H1 (cell line): ENCODE data around the gene ESD. TPM values are rescaled to one million over a fixed set of nuclear protein-coding genes. Genes with fewer than 3 reads are reported as not detected.

ENCODE experiments used
- CHD7 ChIP-seq: fragments of 300-600 bp; sonication (generic); IDR thresholded peaks from 2 replicates; pipeline ENCODE4 v1.7.1; 2012; ENCODE audit warnings: low read length, moderate library complexity, mild to moderate bottlenecking, inconsistent platforms; ENCODE audit not compliant: insufficient replicate concordance
- FOSL1 ChIP-seq: IDR thresholded peaks from 2 replicates; pipeline ENCODE4 v1.6.1; 2011; ENCODE audit warnings: mild to moderate bottlenecking, low read depth, low read length, moderate library complexity; ENCODE audit not compliant: insufficient read depth
- HDAC2 ChIP-seq, 2 experiments: fragments of 300-600 bp in 1 of 2; sonication (generic) in 1 of 2; IDR thresholded peaks; 2 replicates each; pipeline ENCODE4 v1.6.1; 2011 to 2012; ENCODE audit warnings: low read depth in 2 of 2, low read length in 2 of 2, mild to moderate bottlenecking in 2 of 2, moderate library complexity in 2 of 2, borderline replicate concordance in 1 of 2, inconsistent platforms in 1 of 2
- KDM5A ChIP-seq: fragments of 200-600 bp; IDR thresholded peaks from 2 replicates; pipeline ENCODE4 v1.7.1; 2012; ENCODE audit warnings: mild to moderate bottlenecking, low read length, inconsistent platforms, mixed read lengths
- POLR2A ChIP-seq, 2 experiments: IDR thresholded peaks; 1 replicate in 1 of 2; 2 replicates in 1 of 2; pipeline ENCODE4 v1.6.1; 2011; ENCODE audit warnings: low read depth in 2 of 2, low read length in 2 of 2, mild to moderate bottlenecking in 2 of 2; ENCODE audit errors: control extremely low read depth in 1 of 2
- SIRT6 ChIP-seq: IDR thresholded peaks from one replicate; pipeline ENCODE4 v1.7.1; 2012; ENCODE audit warnings: low read length, inconsistent platforms
- TBP ChIP-seq: IDR thresholded peaks from 2 replicates; pipeline ENCODE4 v1.6.1; 2011; ENCODE audit warnings: low read depth, low read length, improper control_type of control experiment
- polyA plus RNA-seq, 7 experiments: library from polyadenylated mRNA; depleted of rRNA in 3 of 7; stranded (reverse) in 5 of 7; unstranded in 2 of 7; fragments of >200 nt in 5 of 7; fragments of 200-250 nt in 2 of 7; gene quantifications; 1 replicate in 5 of 7; 2 replicates in 1 of 7; 4 replicates in 1 of 7; pipeline versions ENCODE4 v1.2.1 to v1.2.3, GENCODE V29; 2011 to 2013; ENCODE audit warnings: missing spikeins in 2 of 7, mixed read lengths in 2 of 7
- total RNA-seq: library from RNA; stranded (reverse); fragmentation: NEBNext Ultra II Directional; extraction: Animal tissue kit (Norgen Biotek cat#: 25700); gene quantifications from 2 replicates; pipeline ENCODE4 v1.2.1, GENCODE V29; 2021

The ESD gene
- total and polyA plus RNA-seq, 2 of the 8 experiments (the other 6 are each of a cell fraction or from before 2014, with no cell fraction given): 40.3 to 55.8 TPM

- no peak for TF ChIP-seq CHD7
- no peak for TF ChIP-seq KDM5A
- no peak for TF ChIP-seq SIRT6
- no peak for TF ChIP-seq HDAC2 (IDR thresholded peaks at IDR 0.05; ENCODE audit: borderline replicate concordance in 1 of 2, low read depth in 2 of 2, low read length in 2 of 2)
- no peak for TF ChIP-seq TBP
- no peak for TF ChIP-seq FOSL1
- TF ChIP-seq POLR2A (IDR thresholded peaks at IDR 0.05; ENCODE audit: control extremely low read depth in 1 of 2, low read depth in 2 of 2, low read length in 2 of 2): no peak
These were observed 53.8 kb downstream of the ESD start (continued) for GRCh38 chr13:46743191-46743590.
